Measurements from ENCODE around the gene UMPS. TPM values are rescaled to one million over a fixed set of nuclear protein-coding genes. Genes with fewer than 3 reads are reported as not detected.

UMPS gene
- total and polyA plus RNA-seq, 9 of the 15 experiments (the other 6 are each of a cell fraction or from before 2014, with no cell fraction given), result 28.9 to 91.0 (median 45.9) TPM

- ChIA-PET CTCF (ENCODE audit: low intra/inter-chr PET ratio) (no interaction called here), POLR2A (interaction anchor here (1.0 kb wide), 1 partner anchor 21 kb away, joined by 3 read pairs; no protein-coding TSS in a partner anchor)
- intact Hi-C loops (cut with micrococcal nuclease) (no loop called here), in situ Hi-C loops (cut with MboI) (no loop called here)
- H3K79me2 ChIP-seq (ENCODE audit: control insufficient read depth, insufficient read depth, low read length), result no peaks in the 10 kb centered on the region
- H3K27ac ChIP-seq (ENCODE audit: extremely low read depth, low read depth, low read length), result no peak overlapping the region
- H3K36me3 ChIP-seq (ENCODE audit: control insufficient read depth, insufficient read depth, low read length), result no peaks in the 10 kb centered on the region
- H3K9ac ChIP-seq (ENCODE audit: insufficient read depth in 1 of 2, low read depth in 2 of 2, low read length in 2 of 2), result no peak overlapping the region
- H3K9me1 ChIP-seq (ENCODE audit: control insufficient read depth, insufficient read depth, low read length), result no peaks in the 10 kb centered on the region
- DNase-seq (ENCODE audit: extremely low read depth in 1 of 4, low spot score in 3 of 4) (no peak), ATAC-seq (no peak), FAIRE-seq (no peak)
- TF ChIP-seq ATF3 (IDR thresholded peaks at IDR 0.05) (no peak), ATF3 (CRISPR knock-in tag; conservative IDR thresholded peaks at IDR 0.05) (no peak), PHB2 (IDR thresholded peaks at IDR 0.05; ENCODE audit: low read depth) (no peak), ZBTB5 (IDR thresholded peaks at IDR 0.05) (no peak), STAT6 (CRISPR knock-in tag; IDR thresholded peaks at IDR 0.05) (no peak), XRCC3 (IDR thresholded peaks at IDR 0.05) (no peak), CTCF (IDR thresholded peaks at IDR 0.05 in 2 of 3, conservative IDR thresholded peaks at IDR 0.05 in 1 of 3; ENCODE audit: insufficient read depth in 2 of 3, low read depth in 1 of 3, low read length in 3 of 3) (no peak), ATF2 (CRISPR knock-in tag; IDR thresholded peaks at IDR 0.05) (no peak), PURB (CRISPR knock-in tag; IDR thresholded peaks at IDR 0.05; ENCODE audit: low read depth) (no peak), BDP1 (IDR thresholded peaks at IDR 0.05; ENCODE audit: insufficient read depth, insufficient read length) (no peak), PYGO2 (tag; IDR thresholded peaks at IDR 0.05) (no peak), CREBBP (IDR thresholded peaks at IDR 0.05; ENCODE audit: low read depth, low read length) (no peak), SRSF9 (IDR thresholded peaks at IDR 0.05; ENCODE audit: borderline replicate concordance, low read depth, low read length) (no peak), BCL6 (CRISPR knock-in tag; IDR thresholded peaks at IDR 0.05) (no peak)
- H3K4me2 ChIP-seq (ENCODE audit: insufficient read depth, low read length), result no peak overlapping the region
- no peaks in the 10 kb centered on the region; a peak in 1 of 5 replicates for H3K4me1 ChIP-seq (replicated peaks in 1 of 2; ENCODE audit: control insufficient read depth in 2 of 2, insufficient read depth in 2 of 2, low read length in 2 of 2)
- H4K20me1 ChIP-seq (replicated peaks; ENCODE audit: control insufficient read depth, insufficient read depth, low read length), result no peaks in the 10 kb centered on the region
- no peak overlapping the region for H2AFZ ChIP-seq (ENCODE audit: low read depth, low read length)
- WGBS (ENCODE audit: insufficient coverage, low coverage, missing lambda C conversion rate), result 54% methylated on average over 8 of the region's 8 CpGs
- no peak overlapping the region for H3K4me3 ChIP-seq
- no peaks in the 10 kb centered on the region for H3K9me3 ChIP-seq (replicated peaks; ENCODE audit: control insufficient read depth, insufficient read depth, low read depth, low read length)
- no peaks in the 10 kb centered on the region for H3K27me3 ChIP-seq (ENCODE audit: control insufficient read depth in 2 of 2, insufficient read depth in 2 of 2, low read length in 2 of 2)
- no TSS peak for BruUV-seq (replicated peaks)
Measured at GRCh38 chr3:124791639-124792151, 61.4 kb downstream of the UMPS start.
